ENCODE measurements around the gene IP6K3. TPM values are rescaled to one million over a fixed set of nuclear protein-coding genes. Genes with fewer than 3 reads are reported as not detected.

Gene IP6K3
- total RNA-seq, 1 experiment from 2014 or later: 1.7 TPM

DNA sequence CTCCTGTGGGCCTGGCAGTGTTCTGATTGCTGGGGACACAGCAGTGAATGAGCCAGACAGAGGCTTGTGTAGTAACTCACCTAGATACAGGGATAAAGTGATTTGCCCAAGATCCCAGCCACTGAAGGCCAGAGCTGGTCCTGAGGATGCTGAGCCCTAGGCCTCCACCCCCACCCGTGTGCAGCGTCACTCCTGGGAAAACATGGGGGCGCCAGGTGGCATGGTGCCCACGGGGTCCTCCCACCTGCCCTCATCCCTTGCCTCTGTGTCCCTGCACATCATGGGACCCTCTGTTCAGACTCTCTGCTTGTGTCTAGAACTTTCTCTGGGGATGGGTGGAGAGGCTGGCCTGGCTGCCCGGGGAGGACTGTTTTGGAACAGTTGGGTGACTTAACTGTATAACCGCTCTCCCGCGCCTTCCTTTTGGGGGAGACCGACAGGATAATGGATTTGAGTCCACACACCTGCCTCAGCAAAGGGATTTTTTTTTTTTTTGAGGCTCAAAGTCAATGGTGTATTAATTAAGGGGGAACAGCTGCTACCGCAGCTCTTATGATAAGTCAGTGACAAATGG is 22.6 kb upstream of the IP6K3 start:
- no peak overlapping the region for H3K27ac Mint-ChIP-seq (ENCODE audit: low read depth, unreplicated experiment)
- H3K27me3 Mint-ChIP-seq (ENCODE audit: insufficient read depth, unreplicated experiment): no peaks in the 10 kb centered on the region

DNA sequence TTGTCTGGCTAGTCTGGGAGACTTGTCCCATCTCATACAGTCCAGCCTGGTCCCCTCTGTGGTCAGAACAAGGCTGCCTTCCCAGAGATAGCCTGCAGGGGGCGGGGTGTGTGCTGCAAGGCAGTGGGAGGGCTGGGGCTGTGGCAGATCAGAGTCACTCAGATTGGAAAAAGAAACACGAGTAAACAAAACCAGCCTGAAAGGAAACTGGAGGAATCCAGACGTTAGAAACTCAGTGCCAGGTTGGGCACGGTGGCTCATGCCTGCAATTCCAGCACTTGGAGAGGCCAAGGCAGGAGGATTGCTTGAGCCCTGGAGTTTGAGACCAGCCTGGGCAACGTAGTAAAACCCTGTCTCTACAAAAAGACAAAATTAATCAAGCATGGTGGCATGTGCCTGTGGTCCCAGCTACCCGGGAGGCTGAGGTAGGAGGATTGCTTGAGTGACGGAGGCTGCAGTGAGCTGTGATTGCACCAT is 22.0 kb upstream of the IP6K3 start:
- peak; percentile 74 for DNase-seq (ENCODE audit: unreplicated experiment)
- TF ChIP-seq, protein P1, sequence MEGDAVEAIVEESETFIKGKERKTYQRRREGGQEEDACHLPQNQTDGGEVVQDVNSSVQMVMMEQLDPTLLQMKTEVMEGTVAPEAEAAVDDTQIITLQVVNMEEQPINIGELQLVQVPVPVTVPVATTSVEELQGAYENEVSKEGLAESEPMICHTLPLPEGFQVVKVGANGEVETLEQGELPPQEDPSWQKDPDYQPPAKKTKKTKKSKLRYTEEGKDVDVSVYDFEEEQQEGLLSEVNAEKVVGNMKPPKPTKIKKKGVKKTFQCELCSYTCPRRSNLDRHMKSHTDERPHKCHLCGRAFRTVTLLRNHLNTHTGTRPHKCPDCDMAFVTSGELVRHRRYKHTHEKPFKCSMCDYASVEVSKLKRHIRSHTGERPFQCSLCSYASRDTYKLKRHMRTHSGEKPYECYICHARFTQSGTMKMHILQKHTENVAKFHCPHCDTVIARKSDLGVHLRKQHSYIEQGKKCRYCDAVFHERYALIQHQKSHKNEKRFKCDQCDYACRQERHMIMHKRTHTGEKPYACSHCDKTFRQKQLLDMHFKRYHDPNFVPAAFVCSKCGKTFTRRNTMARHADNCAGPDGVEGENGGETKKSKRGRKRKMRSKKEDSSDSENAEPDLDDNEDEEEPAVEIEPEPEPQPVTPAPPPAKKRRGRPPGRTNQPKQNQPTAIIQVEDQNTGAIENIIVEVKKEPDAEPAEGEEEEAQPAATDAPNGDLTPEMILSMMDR (IDR thresholded peaks at IDR 0.05; ENCODE audit: unreplicated experiment): peak; percentile 86
- no TSS peak for BruUV-seq (replicated peaks)
- intact Hi-C loops (cut with micrococcal nuclease): loop anchor here (1.0 kb wide), 2 partner anchors 259 to 386 kb away; no protein-coding TSS in a partner anchor
- Mint-ChIP-seq H3K27ac (ENCODE audit: low read depth, unreplicated experiment) (no peak overlapping the region), H3K4me3 (ENCODE audit: unreplicated experiment) (no peak overlapping the region), H3K4me1 (ENCODE audit: insufficient read depth, unreplicated experiment) (no peaks in the 10 kb centered on the region), H3K27me3 (ENCODE audit: insufficient read depth, unreplicated experiment) (no peaks in the 10 kb centered on the region), H3K9me3 (ENCODE audit: unreplicated experiment) (no peaks in the 10 kb centered on the region), H3K36me3 (ENCODE audit: insufficient read depth, unreplicated experiment) (no peaks in the 10 kb centered on the region)
- ChIA-PET POLR2A (interaction anchor here (1.1 to 3.0 kb wide), 2 partner anchors 57 to 268 kb away, joined by 3 to 9 read pairs; partner anchors contain the start of gene UQCC2), CTCF (interaction anchor here (0.5 to 13.5 kb wide), 18 partner anchors 11 to 395 kb away, joined by 3 to 228 read pairs (median 4); partner anchors contain the start of genes IP6K3 and UQCC2)

More for the DNA sequence above, 22.6 kb upstream of the IP6K3 start:
- Mint-ChIP-seq H3K9me3 (ENCODE audit: unreplicated experiment) (no peaks in the 10 kb centered on the region), H3K4me1 (ENCODE audit: insufficient read depth, unreplicated experiment) (no peaks in the 10 kb centered on the region), H3K4me3 (ENCODE audit: unreplicated experiment) (no peak overlapping the region), H3K36me3 (ENCODE audit: insufficient read depth, unreplicated experiment) (peaks cover 5% of the 10 kb centered on the region)
- DNase-seq (ENCODE audit: unreplicated experiment): no peak
- CTCF ChIA-PET: interaction anchor here (0.6 to 13.5 kb wide), 16 partner anchors 9 to 958 kb away, joined by 3 to 228 read pairs (median 4); partner anchors contain the start of genes IP6K3 and UQCC2
- BruUV-seq (replicated peaks): no TSS peak
- TF ChIP-seq, protein P1 (IDR thresholded peaks at IDR 0.05; ENCODE audit: unreplicated experiment): no peak
- POLR2A ChIA-PET: interaction anchor here (0.5 to 3.0 kb wide), 4 partner anchors 58 to 463 kb away, joined by 3 to 11 read pairs (median 6); partner anchors contain the start of gene UQCC2
- intact Hi-C loops (cut with micrococcal nuclease): no loop called here

DNA sequence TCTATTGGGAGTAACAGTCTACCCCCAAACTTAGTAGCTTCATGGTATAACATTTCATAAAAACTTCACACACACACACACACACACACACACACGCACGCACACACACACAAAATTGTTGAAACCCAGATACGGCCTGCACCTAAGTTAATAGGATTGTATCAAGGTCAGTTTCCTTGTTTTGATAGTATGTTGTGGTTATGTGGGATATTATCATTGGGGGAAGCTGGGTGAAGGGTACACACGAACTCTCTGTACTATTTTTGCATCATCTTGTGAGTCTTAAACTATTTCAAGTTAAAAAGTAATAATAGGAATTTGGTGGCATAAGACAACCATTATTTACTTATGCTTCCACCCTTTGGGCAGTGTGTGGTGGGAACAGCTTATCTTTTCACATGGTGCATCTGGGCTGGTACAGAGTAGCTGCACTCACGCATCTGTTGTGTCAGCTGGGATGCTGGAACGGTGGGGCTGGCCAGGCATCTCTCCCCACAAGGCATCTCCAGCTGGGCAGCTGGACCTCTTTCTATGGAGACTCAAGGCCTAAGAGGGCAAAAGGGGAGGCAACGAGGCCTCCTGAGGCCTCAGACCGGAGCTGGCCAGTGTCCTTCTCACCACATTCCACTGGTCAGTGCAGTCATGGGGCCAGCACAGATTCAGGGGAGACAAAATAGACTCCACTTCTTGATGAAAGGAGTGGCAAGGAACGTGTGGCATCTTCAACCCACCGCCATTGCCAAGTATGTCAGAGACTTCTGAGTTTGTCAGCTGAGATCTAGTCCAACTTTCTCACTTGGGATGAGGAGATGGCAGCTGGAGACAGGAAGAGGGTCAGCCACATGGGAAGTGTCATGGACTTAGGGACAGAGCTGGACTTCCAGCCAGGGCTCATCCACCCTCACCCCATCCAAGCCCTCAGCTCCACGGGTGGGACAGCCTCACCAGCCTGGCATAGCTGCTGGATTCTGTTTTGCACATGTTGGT is 20.5 kb upstream of the IP6K3 start:
- no peak overlapping the region for H3K27ac Mint-ChIP-seq (ENCODE audit: low read depth, unreplicated experiment)
- H3K4me3 Mint-ChIP-seq (ENCODE audit: unreplicated experiment): no peak overlapping the region
- no peaks in the 10 kb centered on the region for H3K36me3 Mint-ChIP-seq (ENCODE audit: insufficient read depth, unreplicated experiment)
- intact Hi-C loops (cut with micrococcal nuclease): no loop called here
- TF ChIP-seq, protein P1 (IDR thresholded peaks at IDR 0.05; ENCODE audit: unreplicated experiment): no peak
- H3K4me1 Mint-ChIP-seq (ENCODE audit: insufficient read depth, unreplicated experiment): peaks cover 1% of the 10 kb centered on the region
- no peaks in the 10 kb centered on the region for H3K9me3 Mint-ChIP-seq (ENCODE audit: unreplicated experiment)
- CTCF ChIA-PET: interaction anchor here (0.6 to 13.5 kb wide), 22 partner anchors 9 to 661 kb away, joined by 3 to 228 read pairs (median 4); partner anchors contain the start of genes IP6K3 and UQCC2
- no TSS peak for BruUV-seq (replicated peaks)
- no peaks in the 10 kb centered on the region for H3K27me3 Mint-ChIP-seq (ENCODE audit: insufficient read depth, unreplicated experiment)
- POLR2A ChIA-PET: interaction anchor here (0.5 to 3.0 kb wide), 6 partner anchors 16 to 584 kb away, joined by 3 to 9 read pairs (median 3); partner anchors contain the start of gene UQCC2
- no peak for DNase-seq (ENCODE audit: unreplicated experiment)

Data from MCF 10A (cell line).